Fibroblast of skin of left quadriceps (primary cell): Measurements from ENCODE around the gene CCDC157.

ENCODE experiments used
- DNase-seq, 2 experiments: peaks; one replicate each; pipeline ENCODE4 v3.0.0-alpha.2; 2013; ENCODE audit warnings: low read depth in 2 of 2

Gene CCDC157

DNA sequence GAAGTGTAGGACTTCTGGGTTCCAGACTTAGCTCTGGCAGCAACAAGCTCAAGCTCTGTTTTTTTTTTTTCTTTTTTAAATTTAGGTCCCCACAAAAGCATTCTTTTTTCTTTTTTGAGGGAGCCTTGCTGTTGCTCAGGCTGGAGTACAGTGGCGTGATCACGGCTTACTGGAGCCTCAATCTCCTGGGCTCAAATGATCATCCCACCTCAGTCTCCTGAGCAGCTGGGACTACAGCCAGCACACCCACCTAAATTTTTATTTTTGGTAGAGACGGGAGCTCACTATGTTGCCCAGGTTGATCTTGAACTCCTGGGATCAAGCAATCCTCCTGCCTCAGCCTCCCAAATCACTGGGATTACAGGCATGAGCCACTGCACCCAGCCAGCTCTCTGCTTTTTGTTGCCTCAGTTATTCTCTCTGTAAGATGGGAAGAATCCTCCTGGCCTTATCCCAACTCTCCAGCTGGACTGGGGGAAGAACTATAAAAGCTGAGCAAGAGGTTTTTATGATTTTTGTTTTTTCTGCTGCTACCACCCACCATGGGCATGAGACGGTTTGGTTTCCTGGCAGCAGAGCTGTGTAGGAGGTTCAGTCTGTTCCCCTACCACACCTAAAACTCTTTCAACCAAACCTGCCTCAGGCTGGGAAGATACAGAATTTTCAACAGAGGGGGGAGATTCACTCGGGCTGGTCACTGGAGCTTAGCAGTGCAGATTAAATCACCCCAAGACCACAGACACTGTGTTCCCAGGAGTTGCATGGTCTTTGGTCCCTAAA lies 57.1 kb downstream of the CCDC157 start:
- DNase-seq = no peak

DNA sequence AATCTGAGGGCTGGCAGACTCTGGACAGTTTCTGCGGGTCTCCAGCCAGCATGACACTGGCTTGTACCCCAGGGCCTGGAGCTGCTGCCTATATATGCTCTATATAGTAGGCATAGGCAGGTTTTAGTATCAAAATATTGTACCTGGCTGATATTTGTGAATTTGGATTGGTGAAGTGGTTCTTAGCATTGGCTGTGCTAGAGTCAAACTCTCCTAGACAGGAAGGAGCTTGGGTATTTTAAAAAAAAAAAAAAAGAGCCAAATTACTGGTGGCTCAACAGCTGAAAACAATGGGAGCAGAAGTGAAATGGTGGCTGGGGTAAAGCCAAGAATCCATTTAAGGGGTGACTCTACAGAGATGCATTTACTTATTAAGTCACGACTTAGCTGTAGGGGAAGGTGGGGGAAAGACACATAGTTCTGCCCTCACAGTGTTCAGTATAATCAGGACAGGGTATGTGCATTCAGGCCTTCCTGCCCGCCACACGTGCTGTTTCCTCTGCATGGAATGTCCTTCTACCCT lies 57.8 kb downstream of the CCDC157 start:
- no peak for DNase-seq

DNA sequence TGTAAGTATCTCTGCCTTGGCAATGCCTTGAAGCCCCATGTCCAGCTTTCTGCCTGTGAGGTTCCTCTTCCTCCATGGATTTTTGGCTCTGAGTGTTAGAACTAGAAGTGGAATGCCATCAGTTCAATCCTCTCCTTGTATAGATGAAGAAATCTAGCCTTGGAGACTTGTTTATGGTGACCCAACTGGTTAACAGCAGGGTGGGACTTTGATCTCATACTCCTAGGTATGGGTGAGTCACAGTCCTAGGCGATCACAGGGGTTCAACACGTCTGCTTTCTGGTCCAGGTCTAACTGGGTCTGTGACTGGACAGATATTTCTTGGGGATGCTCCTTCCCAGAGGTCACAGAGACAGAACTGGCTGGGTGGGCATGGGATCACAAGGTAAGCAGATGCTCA lies 59.6 kb downstream of the CCDC157 start:
- DNase-seq = no peak

DNA sequence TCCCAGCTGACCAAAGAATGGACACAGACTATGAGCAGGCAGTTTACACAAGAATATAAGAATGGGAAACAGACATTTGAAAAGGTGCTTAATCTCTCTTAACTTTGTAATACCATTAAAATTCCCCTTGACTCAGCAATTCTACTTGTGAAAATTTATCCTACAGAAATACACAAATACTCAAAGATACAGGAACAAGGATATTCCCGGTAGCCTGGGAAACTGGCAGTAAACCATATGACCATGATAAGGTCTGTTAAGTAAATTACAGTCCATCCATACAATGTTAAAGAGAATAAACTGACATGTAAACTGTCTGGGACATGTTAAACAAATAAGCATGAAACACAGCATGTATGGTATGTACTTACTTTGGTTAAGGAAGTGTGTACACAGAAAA lies 60.0 kb downstream of the CCDC157 start:
- no peak for DNase-seq

DNA sequence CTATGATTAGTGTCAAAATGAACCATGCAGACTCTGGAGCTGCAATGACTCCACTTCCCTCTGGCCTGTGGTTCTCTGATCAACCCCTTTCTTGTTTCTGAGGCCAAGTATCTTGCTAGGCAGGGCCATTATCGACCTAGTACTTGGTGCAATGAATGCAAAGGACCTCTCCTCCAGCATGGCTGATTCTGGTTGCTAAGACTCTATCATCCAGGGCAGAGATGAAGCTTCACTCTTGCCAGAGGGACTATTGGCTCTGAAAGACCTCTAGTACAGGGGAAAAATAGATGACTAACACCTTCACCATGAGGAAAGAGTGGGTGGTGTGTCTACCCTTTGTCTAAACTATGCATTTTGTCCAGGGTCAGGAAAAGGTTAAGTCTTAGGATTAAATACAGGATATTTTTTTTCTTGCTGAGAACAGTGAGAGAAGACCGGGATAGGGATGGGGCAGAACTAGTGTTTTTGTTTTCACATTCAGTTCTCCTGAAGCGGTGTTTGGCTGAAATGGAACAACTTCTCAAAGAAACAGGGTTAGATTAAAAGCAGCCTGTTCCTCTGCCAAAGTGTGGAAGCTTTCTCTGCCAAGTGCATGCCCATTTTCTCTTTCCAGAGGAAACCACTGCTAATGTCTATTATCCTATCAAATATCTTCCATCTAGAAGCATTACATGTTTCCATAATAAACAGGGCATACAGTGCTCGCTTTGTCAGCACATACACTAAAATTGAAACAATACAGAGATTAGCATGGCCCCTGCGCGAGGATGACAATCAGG lies 63.7 kb downstream of the CCDC157 start:
- DNase-seq = no peak

DNA sequence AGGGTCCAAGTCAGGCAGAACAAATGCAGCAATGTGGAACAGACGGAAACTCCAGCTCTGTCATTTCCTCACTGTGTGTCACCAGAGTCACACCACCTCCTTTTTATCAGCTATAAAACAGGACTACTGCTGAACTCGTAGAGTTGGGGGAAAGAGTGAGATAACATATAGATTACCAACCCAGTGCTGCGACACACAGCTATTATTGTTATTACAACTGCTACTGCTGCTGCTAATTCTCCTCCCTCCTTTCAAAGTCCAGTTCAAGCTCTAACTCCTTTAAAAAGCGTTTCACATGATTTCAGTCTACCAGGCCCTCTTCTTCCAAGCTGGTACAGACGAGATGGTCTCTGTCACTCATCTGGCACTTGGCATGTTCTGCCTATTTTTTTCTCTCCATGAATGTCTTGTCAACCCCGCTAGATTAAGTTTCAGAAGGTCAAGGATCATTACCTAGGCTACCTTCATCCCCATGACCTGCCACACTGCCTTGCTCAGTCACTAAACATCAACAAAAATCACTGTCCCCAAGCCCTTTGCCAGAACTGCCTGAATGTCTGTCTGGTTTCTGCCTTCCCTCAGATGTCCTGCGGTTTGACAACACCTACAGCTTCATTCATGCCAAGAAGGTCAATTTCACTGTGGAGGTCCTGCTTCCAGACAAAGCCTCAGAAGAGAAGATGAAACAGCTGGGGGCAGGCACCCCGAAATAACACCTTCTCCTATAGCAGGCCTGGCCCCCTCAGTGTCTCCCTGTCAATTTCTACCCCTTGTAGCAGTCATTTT lies 65.1 kb downstream of the CCDC157 start:
- no peak for DNase-seq

DNA sequence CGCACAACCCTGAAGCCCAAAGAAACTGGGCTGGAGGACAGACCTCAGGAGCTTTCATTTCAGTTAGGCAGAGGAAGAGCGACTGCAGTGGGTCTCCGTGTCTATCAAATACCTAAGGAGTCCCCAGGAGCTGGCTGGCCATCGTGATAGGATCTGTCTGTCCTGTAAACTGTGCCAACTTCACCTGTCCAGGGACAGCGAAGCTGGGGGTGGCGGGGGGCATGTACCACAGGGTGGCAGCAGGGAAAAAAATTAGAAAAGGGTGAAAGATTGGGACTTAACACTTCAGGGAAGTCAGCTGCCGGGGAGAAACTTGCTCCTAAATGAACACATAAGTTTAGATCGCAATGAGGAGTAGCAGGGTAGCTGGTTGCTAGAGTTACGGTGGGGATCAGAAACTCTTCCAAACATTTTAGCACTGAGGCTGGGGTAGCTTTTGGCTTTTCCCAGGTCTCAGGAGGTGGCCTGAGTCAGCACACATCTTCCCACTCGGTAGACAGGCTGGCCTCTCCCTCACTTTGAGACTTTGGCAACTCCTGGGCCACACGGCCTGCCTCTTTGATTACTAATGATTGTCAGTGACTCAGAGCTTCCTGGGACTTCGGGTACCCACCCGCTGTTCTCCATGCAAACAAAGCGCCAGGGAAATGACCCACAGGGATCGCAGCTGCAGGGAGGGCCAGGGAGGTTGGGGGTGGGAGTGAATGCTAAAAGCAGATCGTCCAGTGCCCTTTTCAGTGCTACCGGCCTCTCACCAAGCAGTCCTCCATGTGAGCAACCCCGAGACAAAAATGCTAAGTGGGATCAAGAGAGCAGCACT lies 65.9 kb downstream of the CCDC157 start:
- DNase-seq = peak; percentile 60 to 62

DNA sequence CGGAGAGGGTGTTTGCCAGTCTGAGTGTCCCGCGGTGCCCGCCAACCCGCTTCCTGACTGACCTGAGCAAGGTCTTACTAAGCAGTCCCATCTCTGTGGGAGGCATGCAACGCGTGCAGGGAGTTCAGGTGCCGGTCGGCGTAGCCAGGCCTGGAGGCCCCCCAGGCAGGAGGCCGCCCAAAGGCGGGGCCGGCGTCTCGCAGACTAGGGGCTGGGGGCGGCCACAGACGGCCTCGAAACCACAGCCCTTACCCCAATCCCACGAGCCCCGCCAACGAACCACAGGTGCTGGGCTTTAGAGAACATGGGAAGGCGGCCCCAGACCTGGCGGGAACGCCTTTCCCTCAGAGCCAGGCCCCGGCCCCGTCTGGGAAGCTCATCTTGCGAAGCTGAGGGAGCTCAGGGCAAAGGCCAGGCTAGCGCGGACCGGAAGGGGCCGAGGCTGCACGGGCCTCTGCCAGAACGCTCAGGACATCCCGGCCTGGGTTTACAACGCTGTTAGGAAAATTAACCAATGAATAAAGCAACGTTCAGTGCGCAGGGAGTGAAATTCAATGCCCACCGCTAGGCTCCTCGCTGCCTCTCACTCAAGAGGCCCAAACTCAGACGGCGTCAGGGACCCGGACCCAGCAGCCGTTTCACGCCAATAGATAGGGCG lies 66.6 kb downstream of the CCDC157 start:
- DNase-seq = no peak

DNA sequence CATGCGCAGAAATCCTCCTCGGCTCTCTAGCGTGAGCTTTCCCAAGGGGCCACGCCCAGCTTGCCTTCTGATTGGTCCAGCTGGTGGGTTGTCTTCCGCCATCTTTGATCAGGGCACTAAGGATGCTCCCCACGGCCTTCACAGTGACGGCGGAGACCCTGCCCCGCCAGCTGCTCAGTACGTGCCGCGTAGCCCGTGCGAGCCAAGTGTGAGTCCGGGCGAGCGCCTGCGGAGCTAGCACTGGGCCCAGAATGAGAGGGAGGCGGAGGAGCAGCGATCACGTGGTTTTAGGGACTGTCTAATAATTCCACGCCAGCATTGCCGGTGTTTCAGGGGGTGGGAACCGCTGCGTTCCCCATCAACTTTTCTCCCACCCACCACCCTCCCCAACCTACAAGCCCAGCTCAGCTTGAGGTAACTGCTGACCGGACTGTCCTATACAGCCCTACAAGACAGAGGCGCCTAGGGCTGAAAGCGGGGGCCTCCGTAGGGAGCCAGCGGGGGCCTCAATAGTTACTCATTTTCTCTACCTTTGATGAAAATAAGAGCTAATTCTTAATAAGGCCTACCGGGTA lies 67.2 kb downstream of the CCDC157 start:
- peak; percentile 100 for DNase-seq

DNA sequence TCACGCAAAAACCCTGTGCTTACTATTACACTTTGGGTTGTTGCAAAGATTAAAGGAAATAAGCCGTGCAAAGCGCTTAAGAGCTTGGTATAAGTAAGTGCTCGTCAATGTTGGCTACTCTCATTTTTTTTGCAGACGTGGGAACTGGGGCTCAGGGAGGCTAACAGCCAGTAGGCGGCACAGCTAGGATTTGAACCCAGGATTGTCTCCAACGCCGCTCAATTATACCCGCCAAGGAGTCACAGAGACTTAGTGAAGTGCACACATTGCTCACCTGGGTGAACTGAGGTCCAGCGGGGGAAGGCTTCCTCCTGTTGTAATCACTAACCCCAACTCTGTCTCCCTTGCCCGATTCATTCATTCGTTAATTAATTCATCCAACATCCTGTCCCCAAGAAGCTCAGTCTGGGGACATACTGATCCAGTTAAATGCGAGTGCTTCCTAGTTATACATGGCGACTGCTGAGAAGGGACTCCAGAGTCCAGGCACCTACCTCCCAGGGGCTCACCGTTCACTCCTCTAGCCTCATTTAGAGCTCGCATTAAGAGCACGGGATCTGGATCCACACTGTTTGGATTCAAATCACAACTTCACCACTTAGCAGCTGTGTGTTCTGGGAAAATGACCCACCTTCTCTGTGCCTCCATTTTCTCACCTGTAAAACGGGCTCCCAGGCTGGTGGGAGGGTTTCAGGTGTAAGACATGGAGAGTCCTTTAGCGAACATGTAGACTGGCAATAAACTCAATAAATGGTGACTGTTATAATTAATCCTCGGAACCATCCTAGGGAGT lies 67.9 kb downstream of the CCDC157 start:
- DNase-seq = no peak

DNA sequence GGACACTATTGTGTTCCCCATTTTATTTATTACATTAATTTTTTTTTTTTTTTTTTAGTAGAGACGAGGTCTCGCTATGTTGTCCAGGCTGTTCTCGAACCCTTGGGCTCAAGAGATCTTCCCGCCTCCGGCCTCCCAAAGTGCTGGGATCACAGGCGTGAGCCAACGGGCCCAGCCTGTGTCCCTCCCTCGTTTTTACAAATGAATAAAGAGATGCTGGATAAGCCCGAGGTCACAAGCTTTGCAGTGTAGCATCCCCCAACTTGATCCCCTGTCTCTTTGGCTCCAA lies 68.5 kb downstream of the CCDC157 start:
- no peak for DNase-seq

DNA sequence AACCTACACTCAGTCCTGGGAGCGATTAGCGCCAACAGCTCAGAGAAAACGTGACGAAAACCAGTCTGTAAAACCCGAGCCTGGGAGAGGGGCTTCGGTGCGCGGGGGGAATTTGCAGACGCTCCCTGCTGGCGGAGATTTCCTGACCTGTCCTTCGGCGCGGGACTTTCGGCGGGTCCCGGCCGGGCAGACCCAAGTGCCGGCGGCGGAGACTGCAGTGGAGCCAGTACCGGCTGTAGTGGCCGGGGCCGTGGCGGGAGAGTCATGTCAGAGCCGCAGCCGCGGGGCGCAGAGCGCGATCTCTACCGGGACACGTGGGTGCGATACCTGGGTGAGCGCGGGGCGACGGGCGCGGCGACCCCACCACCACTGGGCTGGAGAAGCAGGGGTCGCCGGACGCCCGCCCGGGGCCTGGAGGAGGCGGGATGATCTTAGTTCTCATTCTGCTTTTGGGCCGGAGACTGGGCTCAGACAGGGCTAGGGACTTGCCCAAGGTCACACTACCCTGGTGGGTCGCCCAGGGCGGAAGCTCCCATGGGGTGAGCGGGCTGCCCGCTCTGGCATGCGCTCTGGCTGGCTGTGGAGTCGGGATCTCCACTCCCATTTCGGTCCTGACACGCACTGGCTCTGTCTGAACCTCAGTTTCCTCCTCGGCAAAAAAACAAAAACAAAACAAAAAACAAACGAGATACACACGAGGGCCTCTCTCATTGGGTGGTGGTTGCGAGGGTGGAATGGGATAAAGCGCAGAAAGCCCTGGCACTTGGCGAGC lies 69.0 kb downstream of the CCDC157 start, which contains the start of gene MTFP1:
MTFP1 (plus strand) TSS at position 153 of the 772 bp plus-strand sequence; CDS start at position 265, 112 bp downstream.
- peak in 1 of 2 experiments; percentile 35 for DNase-seq
